ENCODE measurements around the gene GRHL1.

DNA sequence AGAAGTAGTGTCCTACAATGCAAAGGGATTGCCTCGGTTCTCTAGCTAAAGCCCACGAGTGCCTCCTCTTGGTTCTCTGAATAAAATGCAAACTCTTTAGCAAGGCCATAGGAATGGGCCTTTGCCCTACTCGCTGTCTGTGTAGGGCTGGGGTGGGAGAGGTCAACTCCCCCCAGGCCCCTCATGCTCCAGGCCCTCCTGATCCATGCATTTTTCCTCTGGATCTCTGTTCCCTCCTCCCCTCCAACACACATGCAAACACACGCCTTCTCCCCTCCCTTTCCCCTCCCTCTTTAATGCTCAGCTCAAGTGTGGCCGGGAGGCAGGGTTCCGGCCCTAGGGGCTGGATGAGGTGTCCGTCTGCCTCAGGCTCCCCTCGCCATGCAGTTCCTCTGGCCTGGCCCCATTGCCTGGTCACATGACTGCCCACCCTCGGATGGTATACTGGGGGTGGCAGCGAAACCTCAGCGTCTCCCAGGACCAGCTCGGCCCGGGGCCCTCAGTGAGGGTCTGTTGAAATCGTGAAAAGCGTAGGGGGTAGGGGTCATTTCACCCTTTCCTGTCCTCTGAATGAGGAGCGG lies 77.0 kb downstream of the GRHL1 start:
- TF ChIP-seq SIN3A (IDR thresholded peaks at IDR 0.05; ENCODE audit: borderline replicate concordance, insufficient read depth, low read length) (no peak), POLR2AphosphoS5 (IDR thresholded peaks at IDR 0.05; ENCODE audit: low read depth, low read length) (no peak)
- TF ChIP-seq, protein P1, sequence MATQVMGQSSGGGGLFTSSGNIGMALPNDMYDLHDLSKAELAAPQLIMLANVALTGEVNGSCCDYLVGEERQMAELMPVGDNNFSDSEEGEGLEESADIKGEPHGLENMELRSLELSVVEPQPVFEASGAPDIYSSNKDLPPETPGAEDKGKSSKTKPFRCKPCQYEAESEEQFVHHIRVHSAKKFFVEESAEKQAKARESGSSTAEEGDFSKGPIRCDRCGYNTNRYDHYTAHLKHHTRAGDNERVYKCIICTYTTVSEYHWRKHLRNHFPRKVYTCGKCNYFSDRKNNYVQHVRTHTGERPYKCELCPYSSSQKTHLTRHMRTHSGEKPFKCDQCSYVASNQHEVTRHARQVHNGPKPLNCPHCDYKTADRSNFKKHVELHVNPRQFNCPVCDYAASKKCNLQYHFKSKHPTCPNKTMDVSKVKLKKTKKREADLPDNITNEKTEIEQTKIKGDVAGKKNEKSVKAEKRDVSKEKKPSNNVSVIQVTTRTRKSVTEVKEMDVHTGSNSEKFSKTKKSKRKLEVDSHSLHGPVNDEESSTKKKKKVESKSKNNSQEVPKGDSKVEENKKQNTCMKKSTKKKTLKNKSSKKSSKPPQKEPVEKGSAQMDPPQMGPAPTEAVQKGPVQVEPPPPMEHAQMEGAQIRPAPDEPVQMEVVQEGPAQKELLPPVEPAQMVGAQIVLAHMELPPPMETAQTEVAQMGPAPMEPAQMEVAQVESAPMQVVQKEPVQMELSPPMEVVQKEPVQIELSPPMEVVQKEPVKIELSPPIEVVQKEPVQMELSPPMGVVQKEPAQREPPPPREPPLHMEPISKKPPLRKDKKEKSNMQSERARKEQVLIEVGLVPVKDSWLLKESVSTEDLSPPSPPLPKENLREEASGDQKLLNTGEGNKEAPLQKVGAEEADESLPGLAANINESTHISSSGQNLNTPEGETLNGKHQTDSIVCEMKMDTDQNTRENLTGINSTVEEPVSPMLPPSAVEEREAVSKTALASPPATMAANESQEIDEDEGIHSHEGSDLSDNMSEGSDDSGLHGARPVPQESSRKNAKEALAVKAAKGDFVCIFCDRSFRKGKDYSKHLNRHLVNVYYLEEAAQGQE (IDR thresholded peaks at IDR 0.05; ENCODE audit: insufficient read depth in 1 of 2, low read depth in 2 of 2, low read length in 2 of 2): no peak
